Stimulated activated CD8-positive, alpha-beta memory T cell treated with anti-CD3 and anti-CD28 coated beads, Interleukin-7, amount 100 ng/mL, for 48 hours (primary cell): ENCODE data around the gene AFAP1.

Source experiments
- DNase-seq, 2 donors: peaks; one replicate each; pipeline ENCODE4 v3.0.0-alpha.2; 2020; ENCODE audit warnings: low read depth in 1 of 2; ENCODE audit errors: extremely low read depth in 1 of 2

AFAP1 gene

DNA sequence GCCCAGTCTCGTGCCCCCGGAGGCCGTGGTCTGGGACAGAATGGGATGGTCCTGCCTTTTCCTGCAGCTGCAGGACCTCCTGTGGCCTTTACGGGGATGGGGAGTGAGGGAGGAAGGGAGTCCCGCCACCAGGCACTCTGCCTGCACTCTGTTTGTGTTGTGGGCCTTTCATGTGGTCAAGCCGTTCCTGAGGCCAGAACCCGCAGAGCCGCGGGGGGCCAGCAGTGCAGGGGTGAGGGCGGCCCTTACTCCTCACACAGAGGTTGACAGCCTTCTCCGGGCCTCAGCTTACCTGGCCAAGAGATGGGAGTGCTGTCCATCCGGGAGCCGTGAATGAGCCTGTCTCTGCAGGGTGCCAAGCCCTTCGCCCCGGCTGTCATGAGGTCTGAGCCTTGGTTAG lies 230.7 kb downstream of the AFAP1 start:
- DNase-seq: no peak
